Measurements from ENCODE around the gene SUSD4. TPM values are rescaled to one million over a fixed set of nuclear protein-coding genes. Genes with fewer than 3 reads are reported as not detected.

Gene SUSD4
- polyA plus RNA-seq, 1 donor = 2.1 TPM

- DNase-seq = no peak
- no peak overlapping the region for H3K4me3 ChIP-seq (ENCODE audit: low read length)
- H3K27ac ChIP-seq (ENCODE audit: low read length) = no peak overlapping the region
- WGBS (ENCODE audit: insufficient coverage, low lambda C conversion rate) = 71% methylated on average over 1 of the region's 10 CpGs
- H3K27me3 ChIP-seq (ENCODE audit: control insufficient read depth, insufficient read depth, low read length) = peaks cover 4% of the 10 kb centered on the region
- H3K36me3 ChIP-seq (ENCODE audit: control insufficient read depth, insufficient read depth, low read length) = no peaks in the 10 kb centered on the region
- H3K9me3 ChIP-seq (ENCODE audit: control insufficient read depth, low read depth, low read length) = no peaks in the 10 kb centered on the region
- no peaks in the 10 kb centered on the region for H3K4me1 ChIP-seq (ENCODE audit: control insufficient read depth, insufficient read depth, low read length)
Measured at GRCh38 chr1:223189903-223190724, 173.9 kb downstream of the SUSD4 start.

- no peaks in the 10 kb centered on the region for H3K36me3 ChIP-seq (ENCODE audit: control insufficient read depth, insufficient read depth, low read length)
- H3K4me1 ChIP-seq (ENCODE audit: control insufficient read depth, insufficient read depth, low read length) = no peaks in the 10 kb centered on the region
- no CpG with 5 or more reads among the region's 4 CpGs for WGBS (ENCODE audit: insufficient coverage, low lambda C conversion rate)
- peaks cover 4% of the 10 kb centered on the region for H3K27me3 ChIP-seq (ENCODE audit: control insufficient read depth, insufficient read depth, low read length)
- DNase-seq = no peak
- no peaks in the 10 kb centered on the region for H3K9me3 ChIP-seq (ENCODE audit: control insufficient read depth, low read depth, low read length)
- no peak overlapping the region for H3K4me3 ChIP-seq (ENCODE audit: low read length)
- H3K27ac ChIP-seq (ENCODE audit: low read length) = no peak overlapping the region
Measured at GRCh38 chr1:223189525-223189902, 174.5 kb downstream of the SUSD4 start.

- Histone ChIP-seq H3K27ac (ENCODE audit: low read length) (no peak overlapping the region), H3K4me1 (ENCODE audit: control insufficient read depth, insufficient read depth, low read length) (no peaks in the 10 kb centered on the region)
- 100% methylated on average over 1 of the region's 5 CpGs for WGBS (ENCODE audit: insufficient coverage, low lambda C conversion rate)
Measured at GRCh38 chr1:223188618-223189356, 175.2 kb downstream of the SUSD4 start.

GRCh38 chr1:223186800-223187199 is 177.2 kb downstream of the SUSD4 start:
- Histone ChIP-seq H3K27me3 (ENCODE audit: control insufficient read depth, insufficient read depth, low read length) (peaks cover 4% of the 10 kb centered on the region), H3K4me3 (ENCODE audit: low read length) (no peak overlapping the region), H3K36me3 (ENCODE audit: control insufficient read depth, insufficient read depth, low read length) (no peaks in the 10 kb centered on the region), H3K4me1 (ENCODE audit: control insufficient read depth, insufficient read depth, low read length) (no peaks in the 10 kb centered on the region), H3K9me3 (ENCODE audit: control insufficient read depth, low read depth, low read length) (no peaks in the 10 kb centered on the region), H3K27ac (ENCODE audit: low read length) (no peak overlapping the region)
- WGBS (ENCODE audit: insufficient coverage, low lambda C conversion rate) = 100% methylated on average over 1 of the region's 3 CpGs
- no peak for DNase-seq

More at GRCh38 chr1:223188618-223189356, 175.2 kb downstream of the SUSD4 start:
- H3K36me3 ChIP-seq (ENCODE audit: control insufficient read depth, insufficient read depth, low read length) = no peaks in the 10 kb centered on the region
- no peak overlapping the region for H3K4me3 ChIP-seq (ENCODE audit: low read length)
- peaks cover 4% of the 10 kb centered on the region for H3K27me3 ChIP-seq (ENCODE audit: control insufficient read depth, insufficient read depth, low read length)
- no peak for DNase-seq
- no peaks in the 10 kb centered on the region for H3K9me3 ChIP-seq (ENCODE audit: control insufficient read depth, low read depth, low read length)

GRCh38 chr1:223183268-223183862 is 180.6 kb downstream of the SUSD4 start:
- Histone ChIP-seq H3K27ac (ENCODE audit: low read length) (no peak overlapping the region), H3K4me1 (ENCODE audit: control insufficient read depth, insufficient read depth, low read length) (no peaks in the 10 kb centered on the region), H3K27me3 (ENCODE audit: control insufficient read depth, insufficient read depth, low read length) (no peaks in the 10 kb centered on the region), H3K9me3 (ENCODE audit: control insufficient read depth, low read depth, low read length) (no peaks in the 10 kb centered on the region), H3K36me3 (ENCODE audit: control insufficient read depth, insufficient read depth, low read length) (no peaks in the 10 kb centered on the region), H3K4me3 (ENCODE audit: low read length) (no peak overlapping the region)
- 94% methylated on average over 2 of the region's 9 CpGs for WGBS (ENCODE audit: insufficient coverage, low lambda C conversion rate)
- no peak for DNase-seq

GRCh38 chr1:223180731-223181321 is 183.2 kb downstream of the SUSD4 start:
- Histone ChIP-seq H3K9me3 (ENCODE audit: control insufficient read depth, low read depth, low read length) (no peaks in the 10 kb centered on the region), H3K27me3 (ENCODE audit: control insufficient read depth, insufficient read depth, low read length) (no peaks in the 10 kb centered on the region), H3K4me1 (ENCODE audit: control insufficient read depth, insufficient read depth, low read length) (no peaks in the 10 kb centered on the region), H3K27ac (ENCODE audit: low read length) (no peak overlapping the region), H3K36me3 (ENCODE audit: control insufficient read depth, insufficient read depth, low read length) (no peaks in the 10 kb centered on the region), H3K4me3 (ENCODE audit: low read length) (no peak overlapping the region)
- DNase-seq = no peak
- 43% methylated on average over 1 of the region's 5 CpGs for WGBS (ENCODE audit: insufficient coverage, low lambda C conversion rate)

GRCh38 chr1:223179786-223180185 is 184.2 kb downstream of the SUSD4 start:
- DNase-seq = no peak
- Histone ChIP-seq H3K9me3 (ENCODE audit: control insufficient read depth, low read depth, low read length) (no peaks in the 10 kb centered on the region), H3K4me3 (ENCODE audit: low read length) (no peak overlapping the region), H3K4me1 (ENCODE audit: control insufficient read depth, insufficient read depth, low read length) (no peaks in the 10 kb centered on the region), H3K36me3 (ENCODE audit: control insufficient read depth, insufficient read depth, low read length) (no peaks in the 10 kb centered on the region), H3K27me3 (ENCODE audit: control insufficient read depth, insufficient read depth, low read length) (no peaks in the 10 kb centered on the region), H3K27ac (ENCODE audit: low read length) (no peak overlapping the region)
- no CpG with 5 or more reads among the region's 1 CpG for WGBS (ENCODE audit: insufficient coverage, low lambda C conversion rate)

- no peak overlapping the region for H3K27ac ChIP-seq (ENCODE audit: low read length)
- DNase-seq = no peak
- WGBS (ENCODE audit: insufficient coverage, low lambda C conversion rate) = no CpG with 5 or more reads among the region's 3 CpGs
- H3K36me3 ChIP-seq (ENCODE audit: control insufficient read depth, insufficient read depth, low read length) = no peaks in the 10 kb centered on the region
- no peaks in the 10 kb centered on the region for H3K9me3 ChIP-seq (ENCODE audit: control insufficient read depth, low read depth, low read length)
- H3K27me3 ChIP-seq (ENCODE audit: control insufficient read depth, insufficient read depth, low read length) = no peaks in the 10 kb centered on the region
- H3K4me1 ChIP-seq (ENCODE audit: control insufficient read depth, insufficient read depth, low read length) = no peaks in the 10 kb centered on the region
- no peak overlapping the region for H3K4me3 ChIP-seq (ENCODE audit: low read length)
Measured at GRCh38 chr1:223179280-223179679, 184.7 kb downstream of the SUSD4 start.

GRCh38 chr1:223177681-223178080 is 186.3 kb downstream of the SUSD4 start:
- 20% methylated on average over 2 of the region's 5 CpGs for WGBS (ENCODE audit: insufficient coverage, low lambda C conversion rate)
- Histone ChIP-seq H3K27ac (ENCODE audit: low read length) (no peak overlapping the region), H3K4me3 (ENCODE audit: low read length) (no peak overlapping the region), H3K4me1 (ENCODE audit: control insufficient read depth, insufficient read depth, low read length) (no peaks in the 10 kb centered on the region), H3K36me3 (ENCODE audit: control insufficient read depth, insufficient read depth, low read length) (no peaks in the 10 kb centered on the region), H3K9me3 (ENCODE audit: control insufficient read depth, low read depth, low read length) (no peaks in the 10 kb centered on the region), H3K27me3 (ENCODE audit: control insufficient read depth, insufficient read depth, low read length) (no peaks in the 10 kb centered on the region)
- peak in 1 of 2 donors; percentile 12 for DNase-seq

- Histone ChIP-seq H3K27me3 (ENCODE audit: control insufficient read depth, insufficient read depth, low read length) (no peaks in the 10 kb centered on the region), H3K36me3 (ENCODE audit: control insufficient read depth, insufficient read depth, low read length) (no peaks in the 10 kb centered on the region), H3K4me3 (ENCODE audit: low read length) (no peak overlapping the region), H3K9me3 (ENCODE audit: control insufficient read depth, low read depth, low read length) (no peaks in the 10 kb centered on the region), H3K27ac (ENCODE audit: low read length) (no peak overlapping the region), H3K4me1 (ENCODE audit: control insufficient read depth, insufficient read depth, low read length) (no peaks in the 10 kb centered on the region)
- no CpG with 5 or more reads among the region's 3 CpGs for WGBS (ENCODE audit: insufficient coverage, low lambda C conversion rate)
- DNase-seq = no peak
Measured at GRCh38 chr1:223176437-223176836, 187.5 kb downstream of the SUSD4 start.
